DND-41 (cell line): Measurements from ENCODE around the gene OTC.

Source experiments
- ATAC-seq: fragments of 200-7000 bp; cut with Tn5 transposase; 3 replicates; pipeline ENCODE4 v1.9.1; 2021; ENCODE audit warnings: low read depth; ENCODE audit not compliant: insufficient read depth
- DNase-seq: peaks from one replicate; pipeline ENCODE4 v3.0.0-alpha.2; 2020
- H2AFZ ChIP-seq: 2 replicates; pipeline ENCODE4 v1.6.0; 2012; ENCODE audit warnings: low read depth, low read length
- H3K27ac ChIP-seq: 2 replicates; pipeline ENCODE4 v1.5.1; 2012; ENCODE audit warnings: low read length, inconsistent platforms
- H3K27me3 ChIP-seq: fragments of 200-600 bp; sonication (generic); 2 replicates; pipeline ENCODE4 v1.6.0; 2012; ENCODE audit warnings: low read length, mild to moderate bottlenecking, inconsistent platforms; ENCODE audit not compliant: insufficient read depth, poor library complexity
- H3K36me3 ChIP-seq: 2 replicates; pipeline ENCODE4 v1.5.1; 2012; ENCODE audit warnings: low read length, inconsistent platforms; ENCODE audit not compliant: insufficient read depth
- H3K4me1 ChIP-seq: 2 replicates; pipeline ENCODE4 v1.5.1; 2012; ENCODE audit warnings: mild to moderate bottlenecking, low read length; ENCODE audit not compliant: insufficient read depth
- H3K4me2 ChIP-seq: 2 replicates; pipeline ENCODE4 v1.6.0; 2012; ENCODE audit warnings: mild to moderate bottlenecking, moderate library complexity, low read length, inconsistent platforms; ENCODE audit not compliant: insufficient read depth
- H3K4me3 ChIP-seq, 2 experiments: fragments of 200-600 bp in 1 of 2; shearing (Covaris generic) in 1 of 2; 2 replicates each; pipeline ENCODE4 v1.5.1; 2012 to 2016; ENCODE audit warnings: inconsistent platforms in 2 of 2, low read length in 2 of 2, mild to moderate bottlenecking in 2 of 2, low read depth in 1 of 2, moderate library complexity in 1 of 2
- H3K79me2 ChIP-seq: 2 replicates; pipeline ENCODE4 v1.6.0; 2012; ENCODE audit warnings: low read length, inconsistent platforms; ENCODE audit not compliant: insufficient read depth
- H3K9ac ChIP-seq: 2 replicates; pipeline ENCODE4 v1.6.0; 2012; ENCODE audit warnings: low read depth, mild to moderate bottlenecking, inconsistent platforms, low read length, moderate library complexity
- H3K9me3 ChIP-seq: 2 replicates; pipeline ENCODE4 v1.5.1; 2012; ENCODE audit warnings: low read length, moderate library complexity, mild to moderate bottlenecking, inconsistent platforms; ENCODE audit not compliant: insufficient read depth, severe bottlenecking
- H4K20me1 ChIP-seq: 2 replicates; pipeline ENCODE4 v1.6.0; 2012; ENCODE audit warnings: low read length; ENCODE audit not compliant: insufficient read depth
- EZH2 ChIP-seq: IDR thresholded peaks from 3 replicates; pipeline ENCODE4 v1.6.1; 2012; ENCODE audit warnings: borderline replicate concordance, low read depth, mild to moderate bottlenecking, moderate library complexity, low read length, inconsistent platforms; ENCODE audit not compliant: severe bottlenecking
- TF ChIP-seq, protein P1 (sequence below): IDR thresholded peaks from 2 replicates; pipeline ENCODE4 v1.5.1; 2012; ENCODE audit warnings: borderline replicate concordance, low read length, moderate library complexity, mild to moderate bottlenecking; ENCODE audit not compliant: poor library complexity, severe bottlenecking; ENCODE audit errors: extremely low read depth

Gene OTC

DNA sequence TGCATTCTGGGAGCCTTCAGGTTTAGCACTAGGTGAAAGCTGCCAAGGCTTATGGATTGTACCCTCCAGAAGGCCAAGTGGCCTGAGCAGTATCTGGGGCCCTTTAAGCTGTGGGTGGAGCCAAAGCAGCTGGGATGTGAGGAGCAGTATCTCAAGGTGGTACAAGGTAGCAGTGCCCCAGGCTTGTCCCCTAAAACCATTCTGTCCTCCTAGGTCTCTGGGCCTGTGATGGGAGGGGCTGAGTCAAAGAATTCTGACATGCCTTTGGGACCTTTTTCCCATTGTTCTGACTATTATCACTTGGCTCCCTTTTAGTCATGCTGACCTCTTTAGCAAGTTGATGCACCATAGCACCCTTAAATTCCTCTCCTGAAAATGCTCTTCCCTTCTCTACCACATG, 109.9 kb downstream of the OTC start:
- H3K4me2 ChIP-seq = no peak overlapping the region
- ATAC-seq (no peak), DNase-seq (no peak)
- no peaks in the 10 kb centered on the region for H3K9me3 ChIP-seq
- H3K9ac ChIP-seq = no peak overlapping the region
- TF ChIP-seq, protein P1, sequence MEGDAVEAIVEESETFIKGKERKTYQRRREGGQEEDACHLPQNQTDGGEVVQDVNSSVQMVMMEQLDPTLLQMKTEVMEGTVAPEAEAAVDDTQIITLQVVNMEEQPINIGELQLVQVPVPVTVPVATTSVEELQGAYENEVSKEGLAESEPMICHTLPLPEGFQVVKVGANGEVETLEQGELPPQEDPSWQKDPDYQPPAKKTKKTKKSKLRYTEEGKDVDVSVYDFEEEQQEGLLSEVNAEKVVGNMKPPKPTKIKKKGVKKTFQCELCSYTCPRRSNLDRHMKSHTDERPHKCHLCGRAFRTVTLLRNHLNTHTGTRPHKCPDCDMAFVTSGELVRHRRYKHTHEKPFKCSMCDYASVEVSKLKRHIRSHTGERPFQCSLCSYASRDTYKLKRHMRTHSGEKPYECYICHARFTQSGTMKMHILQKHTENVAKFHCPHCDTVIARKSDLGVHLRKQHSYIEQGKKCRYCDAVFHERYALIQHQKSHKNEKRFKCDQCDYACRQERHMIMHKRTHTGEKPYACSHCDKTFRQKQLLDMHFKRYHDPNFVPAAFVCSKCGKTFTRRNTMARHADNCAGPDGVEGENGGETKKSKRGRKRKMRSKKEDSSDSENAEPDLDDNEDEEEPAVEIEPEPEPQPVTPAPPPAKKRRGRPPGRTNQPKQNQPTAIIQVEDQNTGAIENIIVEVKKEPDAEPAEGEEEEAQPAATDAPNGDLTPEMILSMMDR = no peak
- no peak overlapping the region for H3K27ac ChIP-seq
- no peak overlapping the region for H3K4me3 ChIP-seq
- no peaks in the 10 kb centered on the region for H3K36me3 ChIP-seq
- no peaks in the 10 kb centered on the region for H4K20me1 ChIP-seq
- H3K79me2 ChIP-seq = no peaks in the 10 kb centered on the region
- no peak overlapping the region for H2AFZ ChIP-seq
- no peaks in the 10 kb centered on the region for H3K4me1 ChIP-seq
- no peaks in the 10 kb centered on the region for H3K27me3 ChIP-seq

DNA sequence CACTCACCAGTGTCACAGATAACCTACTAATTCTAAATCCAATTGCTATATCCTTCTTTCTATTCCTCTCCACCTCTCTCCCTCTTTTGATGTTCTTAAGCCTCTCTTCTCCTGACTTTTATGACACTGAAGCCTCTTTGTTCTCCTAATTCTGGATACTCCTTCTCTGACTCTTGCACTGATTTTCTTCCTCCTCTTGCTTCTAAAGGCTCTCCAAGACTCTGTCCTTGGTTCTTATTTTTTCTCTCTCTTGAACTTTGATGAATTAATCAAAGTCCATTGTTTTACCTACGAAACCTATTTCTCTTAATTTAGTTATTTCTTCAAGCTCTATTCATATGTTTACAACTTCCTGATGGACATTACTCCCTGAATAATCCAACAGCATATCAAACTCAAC, 113.3 kb downstream of the OTC start:
- Histone ChIP-seq H2AFZ (no peak overlapping the region), H4K20me1 (no peaks in the 10 kb centered on the region), H3K4me2 (no peak overlapping the region), H3K27ac (no peak overlapping the region), H3K79me2 (no peaks in the 10 kb centered on the region), H3K27me3 (no peaks in the 10 kb centered on the region), H3K36me3 (no peaks in the 10 kb centered on the region), H3K9ac (no peak overlapping the region), H3K9me3 (no peaks in the 10 kb centered on the region), H3K4me1 (no peaks in the 10 kb centered on the region), H3K4me3 (no peak overlapping the region)
- TF ChIP-seq, protein P1 = no peak
- no peak for TF ChIP-seq EZH2
- no peak for ATAC-seq
- DNase-seq = no peak

DNA sequence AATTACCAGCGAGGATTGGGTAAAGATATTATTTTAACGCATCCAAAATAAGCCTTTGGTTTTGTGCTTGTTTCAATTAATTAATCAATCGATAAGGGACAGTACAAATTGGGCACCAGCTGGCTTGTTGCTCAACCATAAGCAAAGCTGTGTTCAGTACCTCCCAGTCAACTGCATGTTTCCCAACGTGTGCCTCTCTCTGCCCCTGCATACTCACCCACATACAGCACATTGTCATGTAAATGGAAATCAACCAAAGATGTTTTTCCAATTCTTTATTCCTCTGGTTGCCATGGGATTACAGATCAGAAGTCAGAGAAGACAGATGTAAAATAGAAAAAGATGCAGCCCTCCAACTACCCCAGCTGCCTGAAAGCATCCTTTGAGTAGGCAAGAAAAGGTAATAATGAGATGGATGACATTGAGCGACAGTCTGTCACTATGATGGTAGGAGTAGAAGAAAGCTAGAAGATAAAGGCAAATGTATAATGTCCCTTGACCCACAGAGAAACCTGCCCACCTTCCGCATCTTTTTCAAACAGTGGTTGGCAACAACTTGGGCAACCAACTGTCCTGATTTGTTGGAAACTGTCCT, 116.3 kb downstream of the OTC start:
- H4K20me1 ChIP-seq = no peaks in the 10 kb centered on the region
- H3K27me3 ChIP-seq = no peaks in the 10 kb centered on the region
- ATAC-seq (no peak), DNase-seq (no peak)
- no peak for TF ChIP-seq EZH2
- TF ChIP-seq, protein P1 = no peak
- H3K4me3 ChIP-seq = no peak overlapping the region
- no peak overlapping the region for H3K9ac ChIP-seq
- no peak overlapping the region for H2AFZ ChIP-seq
- no peaks in the 10 kb centered on the region for H3K9me3 ChIP-seq
- H3K79me2 ChIP-seq = no peaks in the 10 kb centered on the region
- H3K4me2 ChIP-seq = no peak overlapping the region
- no peak overlapping the region for H3K27ac ChIP-seq
- no peaks in the 10 kb centered on the region for H3K4me1 ChIP-seq
- H3K36me3 ChIP-seq = no peaks in the 10 kb centered on the region
